Upper lobe of left lung (tissue), 4 donors: ENCODE data around the gene GNGT2.

Source experiments
- EP300 ChIP-seq, 4 donors: sonication (generic); formaldehyde crosslinking; IDR thresholded peaks; one replicate each; pipeline ENCODE4 v1.5.1; 2017; ENCODE audit warnings: antibody characterized with exemption in 4 of 4, control low read depth in 2 of 4
- POLR2A ChIP-seq, 4 donors: fragments of 450-650 bp; IDR thresholded peaks; one replicate each; pipeline ENCODE4 v1.5.1; 2016 to 2017; ENCODE audit warnings: antibody characterized with exemption in 4 of 4, mild to moderate bottlenecking in 2 of 4
- POLR2AphosphoS5 ChIP-seq, 2 donors: sonication (generic); formaldehyde crosslinking; IDR thresholded peaks; one replicate each; pipeline ENCODE4 v1.5.1; 2017; ENCODE audit warnings: antibody characterized with exemption in 2 of 2

DNA sequence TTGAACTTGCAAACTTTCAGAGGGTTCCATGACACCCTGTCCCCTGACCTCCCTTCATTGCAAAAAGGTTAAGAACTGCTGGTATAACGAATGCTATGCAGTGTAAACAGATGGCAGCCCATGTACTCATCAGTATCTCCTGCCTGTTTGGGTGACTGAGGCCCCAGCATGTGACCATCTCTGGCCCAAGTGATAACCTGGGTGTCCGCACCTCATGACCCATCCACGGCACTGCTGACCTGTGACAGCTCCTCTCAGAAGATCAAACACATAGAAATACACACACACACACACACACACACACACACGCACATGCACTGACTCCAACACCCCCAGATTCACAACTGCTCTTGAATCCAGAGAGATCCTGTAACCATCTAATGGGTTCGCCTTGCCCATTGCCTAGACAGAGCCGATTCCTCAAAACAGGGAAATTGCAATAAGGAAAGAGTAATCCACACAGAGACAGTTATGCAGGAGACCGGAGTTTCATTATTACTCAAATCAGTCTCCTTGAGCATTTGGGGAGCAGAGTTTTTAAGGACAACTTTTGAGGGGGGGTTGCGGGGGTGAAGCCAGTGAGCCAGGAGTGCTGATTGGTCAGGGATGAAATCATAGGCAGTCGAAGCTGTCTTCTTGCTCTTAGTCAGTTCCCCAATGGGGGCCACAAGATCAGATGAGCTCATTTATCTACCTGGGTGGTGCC lies 31.5 kb upstream of the GNGT2 start:
- TF ChIP-seq POLR2A (IDR thresholded peaks at IDR 0.05) = no peak
- no peak for TF ChIP-seq POLR2AphosphoS5 (IDR thresholded peaks at IDR 0.05)
- TF ChIP-seq EP300 (IDR thresholded peaks at IDR 0.05) = no peak
